Neural cell (in vitro differentiated cells): Measurements from ENCODE around the gene HEATR5B. TPM values are rescaled to one million over a fixed set of nuclear protein-coding genes. Genes with fewer than 3 reads are reported as not detected.

Source experiments
- H2AFZ ChIP-seq: fragments of 200-600, 300-800 bp; sonication (generic), shearing (Covaris generic); 2 replicates; pipeline ENCODE4 v1.6.0; 2014; ENCODE audit warnings: low read depth, mild to moderate bottlenecking, antibody characterized with exemption, low read length, moderate library complexity
- H3F3A ChIP-seq: fragments of 200-600 bp; shearing (Covaris generic); 2 replicates; pipeline ENCODE4 v1.6.1; 2016; ENCODE audit warnings: mild to moderate bottlenecking, moderate library complexity, mixed read lengths, antibody characterized with exemption, low read length; ENCODE audit not compliant: insufficient read depth, poor library complexity, severe bottlenecking
- H3K27ac ChIP-seq: fragments of 200-600, 300-800 bp; sonication (generic), shearing (Covaris generic); 2 replicates; pipeline ENCODE4 v1.5.1; 2014; ENCODE audit warnings: mild to moderate bottlenecking, low read length, moderate library complexity
- H3K27me3 ChIP-seq: fragments of 300-800, 200-600 bp; sonication (generic), shearing (Covaris generic); 2 replicates; pipeline ENCODE4 v1.6.0; 2014; ENCODE audit warnings: mild to moderate bottlenecking, low read depth, low read length, moderate library complexity; ENCODE audit not compliant: insufficient read depth
- H3K36me3 ChIP-seq: fragments of 300-800, 200-600 bp; sonication (generic), shearing (Covaris generic); 2 replicates; pipeline ENCODE4 v1.5.1; 2014; ENCODE audit warnings: mild to moderate bottlenecking, antibody characterized with exemption, low read length, moderate library complexity; ENCODE audit not compliant: insufficient read depth
- H3K4me2 ChIP-seq: fragments of 300-800, 200-600 bp; sonication (generic), shearing (Covaris generic); 2 replicates; pipeline ENCODE4 v1.6.0; 2014; ENCODE audit warnings: mild to moderate bottlenecking, low read length
- H3K4me3 ChIP-seq: fragments of 300-800, 200-600 bp; sonication (generic), shearing (Covaris generic); 2 replicates; pipeline ENCODE4 v1.5.1; 2014; ENCODE audit warnings: mild to moderate bottlenecking, low read length, moderate library complexity
- H3K79me2 ChIP-seq: fragments of 200-600 bp; shearing (Covaris generic); replicated peaks from 2 replicates; pipeline ENCODE4 v1.6.0; 2014; ENCODE audit warnings: mild to moderate bottlenecking, low read length, moderate library complexity; ENCODE audit not compliant: insufficient read depth
- H3K9ac ChIP-seq: fragments of 300-800, 200-600 bp; sonication (generic), shearing (Covaris generic); 2 replicates; pipeline ENCODE4 v1.6.1; 2016; ENCODE audit warnings: mild to moderate bottlenecking, low read length, mixed read lengths
- H3K9me2 ChIP-seq: fragments of 200-600 bp; shearing (Covaris generic); 2 replicates; pipeline ENCODE4 v1.6.1; 2016; ENCODE audit warnings: mild to moderate bottlenecking, low read length, mixed read lengths; ENCODE audit not compliant: insufficient read depth
- H3K9me3 ChIP-seq: fragments of 200-600, 300-800 bp; sonication (generic), shearing (Covaris generic); 2 replicates; pipeline ENCODE4 v1.6.1; 2016; ENCODE audit warnings: mild to moderate bottlenecking, mixed run types, low read length, moderate library complexity, mixed read lengths
- H4K20me1 ChIP-seq: fragments of 200-600 bp; shearing (Covaris generic); 2 replicates; pipeline ENCODE4 v1.6.1; 2016; ENCODE audit warnings: mild to moderate bottlenecking, mixed run types; ENCODE audit not compliant: insufficient read depth
- EP300 ChIP-seq: fragments of 450-650 bp; conservative IDR thresholded peaks from 2 replicates; pipeline ENCODE4 v1.6.1; 2014; ENCODE audit warnings: antibody characterized with exemption, mild to moderate bottlenecking, moderate library complexity; ENCODE audit not compliant: poor library complexity, severe bottlenecking
- EZH2 ChIP-seq: fragments of 200-600, 300-800 bp; shearing (Covaris generic), sonication (generic); IDR thresholded peaks from 2 replicates; pipeline ENCODE4 v1.6.1; 2014; ENCODE audit warnings: antibody characterized with exemption, low read length, borderline replicate concordance, mild to moderate bottlenecking; ENCODE audit not compliant: insufficient read depth, poor library complexity, severe bottlenecking
- MXI1 ChIP-seq: fragments of 450-650 bp; conservative IDR thresholded peaks from 2 replicates; pipeline ENCODE4 v1.6.1; 2014; ENCODE audit warnings: antibody characterized with exemption, mild to moderate bottlenecking; ENCODE audit not compliant: poor library complexity, severe bottlenecking
- POLR2AphosphoS5 ChIP-seq: IDR thresholded peaks from 2 replicates; pipeline ENCODE4 v1.6.1; 2012
- RAD21 ChIP-seq: fragments of 450-650 bp; conservative IDR thresholded peaks from 2 replicates; pipeline ENCODE4 v1.6.1; 2014; ENCODE audit warnings: antibody characterized with exemption, mild to moderate bottlenecking, moderate library complexity
- SMC3 ChIP-seq: fragments of 450-650 bp; conservative IDR thresholded peaks from 2 replicates; pipeline ENCODE4 v1.6.1; 2014; ENCODE audit warnings: antibody characterized with exemption, mild to moderate bottlenecking, moderate library complexity; ENCODE audit not compliant: poor library complexity
- TAF1 ChIP-seq: IDR thresholded peaks from 2 replicates; pipeline ENCODE4 v1.6.1; 2012; ENCODE audit warnings: low read depth
- polyA plus RNA-seq: library from polyadenylated mRNA; depleted of rRNA; stranded (reverse); fragments of >200 nt; gene quantifications from 2 replicates; pipeline ENCODE4 v1.2.3, GENCODE V29; 2014
- TF ChIP-seq, protein P1 (sequence below): IDR thresholded peaks from 2 replicates; pipeline ENCODE4 v1.6.1; 2012; ENCODE audit warnings: borderline replicate concordance
- TF ChIP-seq, protein P2 (sequence below): fragments of 450-650 bp; IDR thresholded peaks from 2 replicates; pipeline ENCODE4 v1.5.1; 2014; ENCODE audit warnings: antibody characterized with exemption, mild to moderate bottlenecking, moderate library complexity; ENCODE audit not compliant: poor library complexity, severe bottlenecking

The HEATR5B gene
- polyA plus RNA-seq, 1 donor from 2014 or later, result 46.0 TPM

DNA sequence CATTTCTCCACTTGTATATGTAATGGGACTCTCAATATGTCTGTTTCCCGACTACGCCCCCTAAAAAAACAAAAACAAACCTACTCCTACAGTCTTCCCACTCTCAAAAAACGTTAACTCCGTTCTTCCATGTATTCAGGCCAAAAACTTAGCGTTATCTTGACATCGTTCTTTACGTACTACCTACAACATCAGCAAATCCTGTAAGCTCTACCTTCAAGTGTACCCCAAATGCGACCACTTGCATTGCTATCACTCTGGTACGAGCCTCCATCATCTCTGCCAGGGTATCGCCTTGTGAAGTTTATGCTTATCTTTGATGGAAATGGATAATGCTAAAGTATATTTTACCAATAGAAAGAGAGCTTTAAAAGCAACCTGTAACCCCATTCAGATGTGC is 625 bp upstream of the HEATR5B start:
- H3K4me3 ChIP-seq, result peak overlapping the region; percentile 76
- H3K4me2 ChIP-seq, result peak overlapping the region; percentile 87
- H3K36me3 ChIP-seq, result no peaks in the 10 kb centered on the region
- H3F3A ChIP-seq, result no peaks in the 10 kb centered on the region
- peaks cover 15% of the 10 kb centered on the region for H3K79me2 ChIP-seq
- no peaks in the 10 kb centered on the region for H3K27me3 ChIP-seq
- H3K9ac ChIP-seq, result peak overlapping the region; percentile 81
- peak overlapping the region; percentile 86 for H2AFZ ChIP-seq
- no peaks in the 10 kb centered on the region for H3K9me3 ChIP-seq
- no peaks in the 10 kb centered on the region for H4K20me1 ChIP-seq
- no peaks in the 10 kb centered on the region for H3K9me2 ChIP-seq
- TF ChIP-seq EP300, result no peak
- no peak for TF ChIP-seq RAD21
- TF ChIP-seq, protein P1, sequence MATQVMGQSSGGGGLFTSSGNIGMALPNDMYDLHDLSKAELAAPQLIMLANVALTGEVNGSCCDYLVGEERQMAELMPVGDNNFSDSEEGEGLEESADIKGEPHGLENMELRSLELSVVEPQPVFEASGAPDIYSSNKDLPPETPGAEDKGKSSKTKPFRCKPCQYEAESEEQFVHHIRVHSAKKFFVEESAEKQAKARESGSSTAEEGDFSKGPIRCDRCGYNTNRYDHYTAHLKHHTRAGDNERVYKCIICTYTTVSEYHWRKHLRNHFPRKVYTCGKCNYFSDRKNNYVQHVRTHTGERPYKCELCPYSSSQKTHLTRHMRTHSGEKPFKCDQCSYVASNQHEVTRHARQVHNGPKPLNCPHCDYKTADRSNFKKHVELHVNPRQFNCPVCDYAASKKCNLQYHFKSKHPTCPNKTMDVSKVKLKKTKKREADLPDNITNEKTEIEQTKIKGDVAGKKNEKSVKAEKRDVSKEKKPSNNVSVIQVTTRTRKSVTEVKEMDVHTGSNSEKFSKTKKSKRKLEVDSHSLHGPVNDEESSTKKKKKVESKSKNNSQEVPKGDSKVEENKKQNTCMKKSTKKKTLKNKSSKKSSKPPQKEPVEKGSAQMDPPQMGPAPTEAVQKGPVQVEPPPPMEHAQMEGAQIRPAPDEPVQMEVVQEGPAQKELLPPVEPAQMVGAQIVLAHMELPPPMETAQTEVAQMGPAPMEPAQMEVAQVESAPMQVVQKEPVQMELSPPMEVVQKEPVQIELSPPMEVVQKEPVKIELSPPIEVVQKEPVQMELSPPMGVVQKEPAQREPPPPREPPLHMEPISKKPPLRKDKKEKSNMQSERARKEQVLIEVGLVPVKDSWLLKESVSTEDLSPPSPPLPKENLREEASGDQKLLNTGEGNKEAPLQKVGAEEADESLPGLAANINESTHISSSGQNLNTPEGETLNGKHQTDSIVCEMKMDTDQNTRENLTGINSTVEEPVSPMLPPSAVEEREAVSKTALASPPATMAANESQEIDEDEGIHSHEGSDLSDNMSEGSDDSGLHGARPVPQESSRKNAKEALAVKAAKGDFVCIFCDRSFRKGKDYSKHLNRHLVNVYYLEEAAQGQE, result no peak
- TF ChIP-seq TAF1, result no peak
- no peak for TF ChIP-seq EZH2
- TF ChIP-seq, protein P2, sequence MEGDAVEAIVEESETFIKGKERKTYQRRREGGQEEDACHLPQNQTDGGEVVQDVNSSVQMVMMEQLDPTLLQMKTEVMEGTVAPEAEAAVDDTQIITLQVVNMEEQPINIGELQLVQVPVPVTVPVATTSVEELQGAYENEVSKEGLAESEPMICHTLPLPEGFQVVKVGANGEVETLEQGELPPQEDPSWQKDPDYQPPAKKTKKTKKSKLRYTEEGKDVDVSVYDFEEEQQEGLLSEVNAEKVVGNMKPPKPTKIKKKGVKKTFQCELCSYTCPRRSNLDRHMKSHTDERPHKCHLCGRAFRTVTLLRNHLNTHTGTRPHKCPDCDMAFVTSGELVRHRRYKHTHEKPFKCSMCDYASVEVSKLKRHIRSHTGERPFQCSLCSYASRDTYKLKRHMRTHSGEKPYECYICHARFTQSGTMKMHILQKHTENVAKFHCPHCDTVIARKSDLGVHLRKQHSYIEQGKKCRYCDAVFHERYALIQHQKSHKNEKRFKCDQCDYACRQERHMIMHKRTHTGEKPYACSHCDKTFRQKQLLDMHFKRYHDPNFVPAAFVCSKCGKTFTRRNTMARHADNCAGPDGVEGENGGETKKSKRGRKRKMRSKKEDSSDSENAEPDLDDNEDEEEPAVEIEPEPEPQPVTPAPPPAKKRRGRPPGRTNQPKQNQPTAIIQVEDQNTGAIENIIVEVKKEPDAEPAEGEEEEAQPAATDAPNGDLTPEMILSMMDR, result no peak
- peak overlapping the region; percentile 37 for H3K27ac ChIP-seq

DNA sequence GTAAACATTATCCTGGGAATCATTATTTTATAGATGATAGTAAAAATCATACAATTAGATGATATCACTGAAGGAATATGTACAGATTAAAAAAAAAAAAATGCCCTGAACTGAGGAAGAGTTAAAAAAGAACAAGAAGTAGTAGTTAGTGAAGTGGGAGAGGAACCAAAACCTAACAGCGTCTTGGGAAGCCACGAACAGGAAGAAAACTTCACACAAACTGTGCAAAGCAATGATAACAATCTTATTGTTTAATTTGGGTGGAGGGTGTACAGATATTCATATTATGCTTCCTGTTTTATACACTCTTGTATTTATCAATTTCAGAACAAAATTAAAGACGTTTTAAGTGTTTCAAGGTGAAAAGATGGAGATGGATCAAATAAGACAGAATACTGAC is 3.5 kb downstream of the HEATR5B start:
- Histone ChIP-seq H3K36me3 (no peaks in the 10 kb centered on the region), H3K9me3 (no peaks in the 10 kb centered on the region), H4K20me1 (no peaks in the 10 kb centered on the region), H3K27me3 (no peaks in the 10 kb centered on the region), H3K27ac (no peak overlapping the region), H3K9me2 (no peaks in the 10 kb centered on the region), H3K9ac (no peak overlapping the region), H3K4me2 (no peak overlapping the region), H3F3A (no peaks in the 10 kb centered on the region), H3K79me2 (peaks cover 15% of the 10 kb centered on the region), H2AFZ (no peak overlapping the region), H3K4me3 (no peak overlapping the region)
- TF ChIP-seq TAF1, result no peak
- TF ChIP-seq, protein P1, result no peak
- TF ChIP-seq EZH2, result no peak
- TF ChIP-seq, protein P2, result no peak
- TF ChIP-seq MXI1, result no peak
- no peak for TF ChIP-seq EP300
- TF ChIP-seq POLR2AphosphoS5, result no peak
- TF ChIP-seq RAD21, result no peak
- no peak for TF ChIP-seq SMC3
